DLD1 (cell line): ENCODE data around the gene ARHGEF17.
"Not testable (repeated sequence)": the region's sequence is repeated elsewhere in the genome, so short reads cannot be mapped to it uniquely, and the experiment has no call there.

Source experiments
- in situ Hi-C: cut with HindIII; loops from 2 replicates; pipeline ENCODE4 v1.10.0; 2017; ENCODE audit warnings: low sequenced_read_pairs

Gene ARHGEF17

GRCh38 chr11:73308003-73308960, at the start of gene ARHGEF17:
ARHGEF17 (plus strand) TSS chr11:73308276; CDS start chr11:73308639, 363 bp downstream.
- in situ Hi-C loops: no loop called here

DNA sequence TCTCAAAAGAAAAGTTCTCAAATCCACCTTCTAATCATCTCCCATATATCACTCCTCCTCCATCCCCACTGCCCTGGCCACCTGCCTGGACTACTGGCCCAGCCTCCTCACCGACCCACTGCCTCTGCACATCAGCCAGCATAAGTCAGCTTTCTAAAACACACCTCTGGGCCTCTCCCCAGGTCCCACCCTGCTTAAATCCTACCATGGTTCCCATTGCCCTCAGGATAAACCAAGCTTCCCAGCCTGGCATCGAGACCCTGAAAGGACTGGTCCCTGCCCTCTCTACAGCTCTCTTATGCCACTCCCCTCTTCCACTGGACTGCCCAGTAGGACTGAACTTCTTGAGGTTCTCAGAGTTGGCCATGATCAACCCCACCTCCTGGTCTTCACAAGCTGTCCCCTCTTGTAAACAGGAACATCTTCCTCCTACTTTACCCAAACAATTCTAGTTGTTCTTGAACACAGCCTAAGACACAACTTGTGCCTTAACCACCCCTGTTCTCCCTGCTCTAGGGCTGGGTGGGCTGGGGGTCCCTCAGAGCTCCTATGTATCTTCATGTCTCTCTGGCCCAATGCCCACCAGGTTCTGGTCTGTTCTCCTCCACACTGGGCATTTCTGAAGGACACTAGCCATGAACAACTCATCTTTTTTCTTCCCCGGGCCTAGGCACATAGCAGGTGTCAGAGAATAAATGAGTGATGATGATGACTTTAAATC, 48.5 kb upstream of the ARHGEF17 start:
- in situ Hi-C loops: no loop called here

GRCh38 chr11:73260127-73260457, 48.0 kb upstream of the ARHGEF17 start:
- in situ Hi-C loops: no loop called here

DNA sequence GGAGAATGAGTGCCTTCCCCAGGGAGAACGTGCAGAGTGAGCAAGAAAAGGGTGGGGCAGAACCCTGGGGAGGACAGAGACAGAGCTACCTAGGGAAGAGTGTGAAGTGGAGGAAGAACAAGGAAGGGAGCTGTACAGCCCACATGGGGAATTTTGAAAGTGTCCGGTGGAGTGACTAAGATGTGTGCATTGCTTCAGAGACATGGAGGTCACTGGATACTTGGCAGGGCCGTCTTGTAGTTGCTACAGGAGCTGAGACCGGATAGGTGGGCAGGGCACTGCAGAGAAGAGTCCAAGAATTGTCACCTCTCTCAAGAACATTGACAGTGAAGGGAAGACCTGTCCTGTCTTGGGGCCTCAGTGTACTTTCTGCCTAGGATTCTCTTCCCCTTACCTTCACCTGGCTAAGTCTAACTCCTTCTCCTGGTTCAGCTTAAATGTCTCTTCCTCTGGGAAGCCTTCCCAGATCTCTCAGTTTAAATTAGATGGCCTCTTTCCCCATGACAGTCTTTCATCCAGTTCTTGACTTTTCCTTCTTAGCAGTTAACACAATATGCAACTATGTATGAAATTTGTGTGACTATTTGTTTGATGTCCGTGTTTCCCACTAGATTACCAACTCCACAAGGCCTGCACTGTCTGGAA, 45.1 kb upstream of the ARHGEF17 start:
- in situ Hi-C loops: no loop called here

GRCh38 chr11:73263640-73264039, 44.4 kb upstream of the ARHGEF17 start:
- in situ Hi-C loops: no loop called here

- in situ Hi-C loops: no loop called here
These were observed 42.7 kb upstream of the ARHGEF17 start for GRCh38 chr11:73265278-73265810.

GRCh38 chr11:73265853-73266645, 42.0 kb upstream of the ARHGEF17 start:
- in situ Hi-C loops: no loop called here

DNA sequence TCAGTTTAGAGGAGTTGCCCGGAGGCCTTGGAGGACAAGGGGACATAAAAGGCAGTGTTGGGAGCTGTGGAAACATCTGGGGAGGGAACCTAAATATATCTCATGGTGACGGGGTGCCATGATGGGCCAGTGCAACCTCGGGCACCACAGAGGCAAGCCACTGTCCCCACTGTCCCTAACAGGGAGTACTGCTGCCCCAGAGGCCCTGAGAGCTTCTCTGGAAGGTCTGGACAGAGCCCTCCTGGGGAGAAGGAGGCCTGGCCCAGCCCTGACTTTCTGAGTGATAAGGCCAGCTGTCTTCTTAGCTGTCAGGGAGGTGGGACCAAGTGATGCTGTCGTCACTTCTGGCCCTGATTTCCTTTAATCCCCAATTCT, 41.4 kb upstream of the ARHGEF17 start:
- in situ Hi-C loops: no loop called here

DNA sequence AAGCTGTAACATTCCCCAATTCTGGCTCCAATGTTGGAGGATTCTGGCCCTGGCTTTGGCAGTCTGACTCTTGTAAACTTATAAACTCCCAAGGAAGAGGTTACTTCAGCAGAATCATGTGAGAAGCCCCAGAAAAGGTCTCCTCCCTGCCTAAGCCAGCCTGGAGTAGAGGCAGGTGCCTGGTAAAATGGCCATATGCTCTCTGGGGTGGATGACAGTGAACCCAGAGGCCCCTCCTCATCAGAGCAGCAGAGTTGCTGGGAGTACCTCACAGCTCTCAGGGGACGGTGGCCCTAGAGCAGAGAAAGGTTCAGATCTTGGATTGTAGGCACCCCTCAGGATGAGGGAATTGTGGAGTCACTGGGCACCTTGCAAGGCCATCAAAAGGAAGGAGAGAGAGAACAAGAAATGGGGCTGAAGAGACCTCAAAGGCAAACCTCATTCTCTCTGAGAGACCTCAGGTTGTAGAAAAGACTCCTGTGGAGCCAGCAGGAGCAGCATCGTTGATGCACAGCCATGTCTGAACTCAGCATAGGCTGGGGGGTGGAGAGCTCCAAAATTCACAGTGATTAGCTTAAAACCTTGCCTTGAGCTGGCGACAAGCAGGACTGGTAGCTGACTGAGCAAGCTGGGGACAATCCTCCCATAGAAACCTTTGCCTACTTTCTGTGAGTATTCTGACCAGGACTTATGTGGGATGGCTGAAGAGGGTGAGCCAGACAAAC, 40.8 kb upstream of the ARHGEF17 start:
- in situ Hi-C loops: no loop called here

GRCh38 chr11:73267906-73268540, 40.1 kb upstream of the ARHGEF17 start:
- in situ Hi-C loops: no loop called here

DNA sequence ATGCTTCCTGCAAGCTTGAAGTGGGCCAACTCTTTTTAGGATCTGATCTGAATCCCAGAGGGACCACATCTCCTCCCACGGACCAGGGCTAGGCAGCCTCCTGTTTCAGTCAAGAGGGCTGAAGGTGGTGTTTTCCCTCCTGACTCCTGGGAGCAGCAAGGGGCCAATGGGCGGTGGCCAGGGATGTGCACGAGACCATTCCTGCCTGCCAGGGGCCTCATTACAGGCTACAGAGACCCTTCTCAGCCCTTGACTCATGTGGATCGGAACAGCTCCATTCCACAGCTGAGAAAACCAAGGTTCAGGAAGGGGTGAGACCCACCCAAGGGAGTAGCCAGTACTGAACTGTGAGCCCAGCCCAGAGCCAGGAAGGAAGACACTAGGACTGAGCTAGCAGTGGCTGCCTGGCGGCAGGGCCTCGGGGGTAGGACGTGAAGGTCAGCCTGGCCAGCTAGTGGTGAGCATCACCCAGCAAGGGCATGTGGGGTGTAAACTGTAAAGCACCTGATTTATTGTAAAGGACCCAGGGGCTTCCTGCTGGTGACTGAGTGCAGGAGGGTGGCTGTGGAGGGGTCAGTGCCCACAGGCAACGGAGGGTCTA, 39.3 kb upstream of the ARHGEF17 start:
- in situ Hi-C loops: no loop called here

- in situ Hi-C loops: no loop called here
These were observed 38.5 kb upstream of the ARHGEF17 start for GRCh38 chr11:73269459-73270015.

GRCh38 chr11:73270016-73270854, 37.8 kb upstream of the ARHGEF17 start:
- in situ Hi-C loops: no loop called here

DNA sequence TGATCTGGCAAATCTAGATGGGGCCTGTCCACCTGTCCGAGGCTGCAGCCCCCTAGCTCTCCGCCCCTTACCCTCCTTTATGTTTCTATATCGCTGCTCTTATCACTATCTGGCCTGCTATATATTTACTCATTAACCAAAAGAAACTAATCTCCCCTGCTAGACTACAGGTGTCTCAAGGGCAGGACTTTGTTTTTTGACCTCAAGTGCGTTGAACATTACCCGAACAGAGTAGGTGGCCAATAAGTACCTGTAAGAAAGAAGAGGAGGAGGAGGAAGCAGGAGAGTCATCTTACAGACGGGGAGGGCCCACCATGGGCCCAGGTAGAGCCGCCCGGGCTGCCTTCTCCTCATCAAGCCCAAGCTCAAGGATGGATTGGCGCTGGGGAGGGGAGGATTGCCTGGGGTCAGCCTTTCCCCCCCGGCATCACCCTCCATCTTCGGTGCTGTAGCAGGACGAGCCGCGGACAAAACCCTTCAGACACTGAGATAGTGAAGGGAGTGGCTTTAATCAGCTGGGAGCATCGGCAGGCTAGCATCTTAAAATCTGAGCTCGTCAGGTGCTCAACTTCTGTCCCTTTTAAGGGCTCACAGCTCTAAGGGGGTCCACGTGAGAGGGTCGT, 37.1 kb upstream of the ARHGEF17 start:
- in situ Hi-C loops: no loop called here

DNA sequence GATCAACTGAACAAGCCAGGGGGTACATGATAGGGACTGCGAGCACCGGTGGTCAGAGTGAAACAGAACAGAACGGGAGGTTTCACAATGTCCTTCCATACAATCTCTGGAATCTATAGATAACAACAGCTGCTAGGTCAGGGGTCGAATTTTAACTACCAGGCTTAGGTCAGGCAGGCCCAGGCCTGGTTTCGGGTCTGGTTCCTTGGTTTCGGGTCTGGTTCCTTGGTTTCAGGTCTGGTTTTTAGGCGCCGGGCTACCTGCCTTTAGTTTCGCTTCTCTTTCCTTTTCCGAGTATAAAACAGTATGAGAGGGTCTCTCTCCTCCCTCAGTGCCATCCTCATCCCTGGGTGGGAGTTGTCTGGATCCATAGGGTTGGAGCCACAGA, 36.6 kb upstream of the ARHGEF17 start:
- in situ Hi-C loops: not testable (repeated sequence)

- in situ Hi-C loops: no loop called here
These were observed 36.0 kb upstream of the ARHGEF17 start, which contains the start of gene P2RY6 for GRCh38 chr11:73271936-73272679. P2RY6 (plus strand) TSS chr11:73272338; CDS start chr11:73296519, 24,181 bp downstream.

GRCh38 chr11:73272680-73273038, 35.4 kb upstream of the ARHGEF17 start:
- in situ Hi-C loops: no loop called here
